ENCODE results near the gene SLC6A6. TPM values are rescaled to one million over a fixed set of nuclear protein-coding genes. Genes with fewer than 3 reads are reported as not detected.

Gene SLC6A6
- total RNA-seq, 1 donor from 2014 or later, result 32.9 TPM

GRCh38 chr3:14397531-14397930, 4.9 kb upstream of the SLC6A6 start:
- no peak overlapping the region for H3K27ac Mint-ChIP-seq

GRCh38 chr3:14397940-14398796, 4.2 kb upstream of the SLC6A6 start:
- H3K79me2 ChIP-seq (ENCODE audit: low read depth), result peaks cover 2% of the 10 kb centered on the region
- Mint-ChIP-seq H3K27ac (no peak overlapping the region), H3K27me3 (ENCODE audit: insufficient read depth, low read depth) (peaks cover 24% of the 10 kb centered on the region), H3K9me3 (no peaks in the 10 kb centered on the region), H3K4me3 (no peak overlapping the region), H3K36me3 (no peaks in the 10 kb centered on the region), H3K4me1 (peaks cover 29% of the 10 kb centered on the region)
- no peak overlapping the region for H3K9ac ChIP-seq
- no peak overlapping the region for H3K27ac ChIP-seq
- no peak overlapping the region for H2AFZ ChIP-seq (replicated peaks)
- DNase-seq (ENCODE audit: low spot score), result no peak
- no peak overlapping the region for H3K4me2 ChIP-seq
- H3F3A ChIP-seq (ENCODE audit: low read depth), result peaks cover 16% of the 10 kb centered on the region
- H3K4me3 ChIP-seq, result no peak overlapping the region
- H3K27me3 ChIP-seq, result peaks cover 16% of the 10 kb centered on the region
- no peaks in the 10 kb centered on the region for H3K36me3 ChIP-seq
- H3K4me1 ChIP-seq, result peaks cover 5% of the 10 kb centered on the region
- TF ChIP-seq EZH2 (IDR thresholded peaks at IDR 0.05) (no peak), CTCF (IDR thresholded peaks at IDR 0.05) (no peak), EZH2phosphoT487 (IDR thresholded peaks at IDR 0.05) (no peak)
- no peaks in the 10 kb centered on the region for H3K9me3 ChIP-seq (ENCODE audit: low read depth)
- H4K20me1 ChIP-seq (ENCODE audit: low read depth), result peaks cover under 1% of the 10 kb centered on the region

More at GRCh38 chr3:14397531-14397930, 4.9 kb upstream of the SLC6A6 start:
- Histone ChIP-seq H3K27ac (no peak overlapping the region), H3K9ac (no peak overlapping the region), H3K79me2 (ENCODE audit: low read depth) (no peaks in the 10 kb centered on the region), H3K4me1 (peaks cover 5% of the 10 kb centered on the region), H3K9me3 (ENCODE audit: low read depth) (no peaks in the 10 kb centered on the region), H2AFZ (replicated peaks) (no peak overlapping the region), H4K20me1 (ENCODE audit: low read depth) (no peaks in the 10 kb centered on the region), H3K27me3 (peaks cover 16% of the 10 kb centered on the region), H3K4me2 (no peak overlapping the region), H3K4me3 (no peak overlapping the region), H3F3A (ENCODE audit: low read depth) (peaks cover 15% of the 10 kb centered on the region), H3K36me3 (no peaks in the 10 kb centered on the region)
- Mint-ChIP-seq H3K4me1 (peaks cover 35% of the 10 kb centered on the region), H3K27me3 (ENCODE audit: insufficient read depth, low read depth) (peaks cover 21% of the 10 kb centered on the region), H3K9me3 (no peaks in the 10 kb centered on the region), H3K4me3 (no peak overlapping the region), H3K36me3 (no peaks in the 10 kb centered on the region)
- DNase-seq (ENCODE audit: low spot score), result no peak
- TF ChIP-seq EZH2 (IDR thresholded peaks at IDR 0.05) (no peak), EZH2phosphoT487 (IDR thresholded peaks at IDR 0.05) (no peak), CTCF (IDR thresholded peaks at IDR 0.05) (no peak)

GRCh38 chr3:14398797-14399106, 3.7 kb upstream of the SLC6A6 start:
- H3K36me3 Mint-ChIP-seq, result no peaks in the 10 kb centered on the region

More at GRCh38 chr3:14398797-14399106, 3.7 kb upstream of the SLC6A6 start:
- Histone ChIP-seq H3K4me3 (no peak overlapping the region), H2AFZ (replicated peaks) (no peak overlapping the region), H3K4me1 (peaks cover 7% of the 10 kb centered on the region), H3K27me3 (peaks cover 16% of the 10 kb centered on the region), H3F3A (ENCODE audit: low read depth) (peaks cover 16% of the 10 kb centered on the region), H4K20me1 (ENCODE audit: low read depth) (peaks cover 7% of the 10 kb centered on the region), H3K79me2 (ENCODE audit: low read depth) (peaks cover 8% of the 10 kb centered on the region), H3K36me3 (no peaks in the 10 kb centered on the region), H3K27ac (no peak overlapping the region), H3K9ac (no peak overlapping the region), H3K4me2 (no peak overlapping the region), H3K9me3 (ENCODE audit: low read depth) (no peaks in the 10 kb centered on the region)
- Mint-ChIP-seq H3K4me1 (peaks cover 27% of the 10 kb centered on the region), H3K9me3 (no peaks in the 10 kb centered on the region), H3K27me3 (ENCODE audit: insufficient read depth, low read depth) (peaks cover 27% of the 10 kb centered on the region), H3K4me3 (no peak overlapping the region), H3K27ac (no peak overlapping the region)
- DNase-seq (ENCODE audit: low spot score), result no peak
- no peak for TF ChIP-seq EZH2 (IDR thresholded peaks at IDR 0.05)

Data from neural progenitor cell (in vitro differentiated cells).